ENCODE measurements around the gene MCAT. TPM values are rescaled to one million over a fixed set of nuclear protein-coding genes. Genes with fewer than 3 reads are reported as not detected.
A peak's percentile ranks its signal among the peaks of the same experiment; 100 is the strongest.

MCAT gene
- total RNA-seq (2022) (23.9 and 26.6 TPM in 2 replicates), Bru-seq, nascent RNA (percentile 71 among the genes with signal in this experiment), BruChase-seq, experiment 1, labeled RNA remaining after a 6-hour chase (percentile 61 among the genes with signal in this experiment), BruChase-seq, experiment 2, labeled RNA remaining after a 2-hour chase (percentile 67 among the genes with signal in this experiment)
- long read RNA-seq, transcript MCAT-201 (4 exons, 2,056 nt): major isoform, 35 of 56 reads
- long read RNA-seq, transcript MCAT-202 (3 exons, 1,134 nt): minor isoform, 7 of 56 reads
- long read RNA-seq, partial matches to known transcripts: 0 of 56 reads
- long read RNA-seq, other reads (novel, unspliced or antisense): 13 of 56 reads

DNA sequence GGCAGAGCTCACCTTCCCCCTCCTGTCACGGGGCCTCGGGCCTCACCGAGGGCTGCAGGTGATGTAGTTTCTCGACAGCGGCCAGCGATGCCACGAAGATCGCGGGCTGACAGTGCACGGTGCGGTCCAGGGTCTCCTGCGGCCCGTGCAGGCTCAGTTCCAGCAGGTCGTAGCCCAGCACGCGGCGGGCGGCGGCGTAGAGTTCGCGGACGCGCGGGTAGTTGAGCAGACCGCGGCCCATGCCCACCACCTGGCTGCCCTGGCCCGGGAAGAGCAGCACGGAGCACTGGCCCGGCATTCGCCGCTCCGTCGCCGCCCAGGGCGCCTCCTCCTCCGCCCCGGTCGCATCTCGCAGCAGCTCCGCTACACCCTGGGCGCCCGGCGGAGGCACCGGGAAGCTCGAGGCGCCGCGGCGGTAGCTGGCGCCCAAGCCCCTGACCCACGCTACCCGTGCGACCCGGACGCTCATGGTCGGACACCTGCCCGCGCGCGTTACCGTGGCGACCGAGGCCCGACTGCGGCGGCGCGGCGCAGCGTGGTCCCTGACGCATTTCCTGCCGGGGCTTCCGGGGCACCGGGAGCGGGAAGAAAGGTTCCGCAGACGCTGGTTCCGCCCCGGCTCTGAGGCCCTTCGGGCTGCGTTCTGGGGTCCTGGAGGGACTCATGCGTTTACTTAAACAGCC is at the start of gene MCAT:
TSS of gene MCAT (minus strand) at position 519 of the 683 bp plus-strand sequence. CDS start at position 469, 50 bp downstream.
- intact Hi-C loops (cut with micrococcal nuclease; ENCODE audit: unreplicated experiment): no loop called here
- CTCF ChIA-PET: no interaction called here
- TF ChIP-seq, protein P1, sequence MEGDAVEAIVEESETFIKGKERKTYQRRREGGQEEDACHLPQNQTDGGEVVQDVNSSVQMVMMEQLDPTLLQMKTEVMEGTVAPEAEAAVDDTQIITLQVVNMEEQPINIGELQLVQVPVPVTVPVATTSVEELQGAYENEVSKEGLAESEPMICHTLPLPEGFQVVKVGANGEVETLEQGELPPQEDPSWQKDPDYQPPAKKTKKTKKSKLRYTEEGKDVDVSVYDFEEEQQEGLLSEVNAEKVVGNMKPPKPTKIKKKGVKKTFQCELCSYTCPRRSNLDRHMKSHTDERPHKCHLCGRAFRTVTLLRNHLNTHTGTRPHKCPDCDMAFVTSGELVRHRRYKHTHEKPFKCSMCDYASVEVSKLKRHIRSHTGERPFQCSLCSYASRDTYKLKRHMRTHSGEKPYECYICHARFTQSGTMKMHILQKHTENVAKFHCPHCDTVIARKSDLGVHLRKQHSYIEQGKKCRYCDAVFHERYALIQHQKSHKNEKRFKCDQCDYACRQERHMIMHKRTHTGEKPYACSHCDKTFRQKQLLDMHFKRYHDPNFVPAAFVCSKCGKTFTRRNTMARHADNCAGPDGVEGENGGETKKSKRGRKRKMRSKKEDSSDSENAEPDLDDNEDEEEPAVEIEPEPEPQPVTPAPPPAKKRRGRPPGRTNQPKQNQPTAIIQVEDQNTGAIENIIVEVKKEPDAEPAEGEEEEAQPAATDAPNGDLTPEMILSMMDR (IDR thresholded peaks at IDR 0.05; ENCODE audit: unreplicated experiment): no peak
- BruUV-seq (replicated peaks): TSS peak; percentile 47
- DNase-seq: peak; percentile 89
- Mint-ChIP-seq H3K9me3 (ENCODE audit: low read depth, unreplicated experiment) (no peaks in the 10 kb centered on the region), H3K27ac (ENCODE audit: unreplicated experiment) (peak within 1 kb of the TSS; percentile 83), H3K4me3 (ENCODE audit: low read depth, unreplicated experiment) (peak within 1 kb of the TSS; percentile 94), H3K36me3 (ENCODE audit: insufficient read depth, unreplicated experiment) (peaks cover 46% of the 10 kb centered on the region), H3K27me3 (ENCODE audit: unreplicated experiment) (no peaks in the 10 kb centered on the region), H3K4me1 (ENCODE audit: low read depth, unreplicated experiment) (no peaks in the 10 kb centered on the region)

- intact Hi-C loops (cut with micrococcal nuclease; ENCODE audit: unreplicated experiment): no loop called here
- TF ChIP-seq, protein P1 (IDR thresholded peaks at IDR 0.05; ENCODE audit: unreplicated experiment): no peak
- no peak for DNase-seq
- Mint-ChIP-seq H3K36me3 (ENCODE audit: insufficient read depth, unreplicated experiment) (peaks cover 21% of the 10 kb centered on the region), H3K4me1 (ENCODE audit: low read depth, unreplicated experiment) (no peaks in the 10 kb centered on the region), H3K9me3 (ENCODE audit: low read depth, unreplicated experiment) (peaks cover 2% of the 10 kb centered on the region), H3K4me3 (ENCODE audit: low read depth, unreplicated experiment) (no peak overlapping the region), H3K27me3 (ENCODE audit: unreplicated experiment) (no peaks in the 10 kb centered on the region), H3K27ac (ENCODE audit: unreplicated experiment) (no peak overlapping the region)
- CTCF ChIA-PET: no interaction called here
- BruUV-seq (replicated peaks): no TSS peak
Measured at GRCh38 chr22:43191831-43192230, 48.6 kb upstream of the MCAT start.

- Mint-ChIP-seq H3K4me3 (ENCODE audit: low read depth, unreplicated experiment) (peak overlapping the region; percentile 5), H3K27me3 (ENCODE audit: unreplicated experiment) (no peaks in the 10 kb centered on the region), H3K4me1 (ENCODE audit: low read depth, unreplicated experiment) (peaks cover 18% of the 10 kb centered on the region), H3K9me3 (ENCODE audit: low read depth, unreplicated experiment) (peaks cover 2% of the 10 kb centered on the region), H3K36me3 (ENCODE audit: insufficient read depth, unreplicated experiment) (peaks cover 37% of the 10 kb centered on the region), H3K27ac (ENCODE audit: unreplicated experiment) (peak overlapping the region; percentile 40)
- CTCF ChIA-PET: no interaction called here
- intact Hi-C loops (cut with micrococcal nuclease; ENCODE audit: unreplicated experiment): no loop called here
- TF ChIP-seq, protein P1 (IDR thresholded peaks at IDR 0.05; ENCODE audit: unreplicated experiment): no peak
- BruUV-seq (replicated peaks): no TSS peak
- no peak for DNase-seq
Measured at GRCh38 chr22:43188829-43189545, 45.8 kb upstream of the MCAT start.
